Keratinocyte (primary cell): Measurements from ENCODE around the gene DCDC2C. TPM values are rescaled to one million over a fixed set of nuclear protein-coding genes. Genes with fewer than 3 reads are reported as not detected.
A peak's percentile ranks its signal among the peaks of the same experiment; 100 is the strongest.

Experiments used
- DNase-seq: peaks from one replicate; pipeline ENCODE4 v3.0.0-alpha.2; 2011; ENCODE audit warnings: low read depth, missing footprints, low spot score
- FAIRE-seq: peaks from 2 replicates; lab custom pipeline; 2011; peaks lifted over from hg19 to GRCh38; lab: Jason Lieb, UNC
- H2AFZ ChIP-seq: 2 replicates; pipeline ENCODE4 v1.6.0; 2012; ENCODE audit warnings: low read length, control low read depth, inconsistent platforms; ENCODE audit not compliant: control insufficient read depth
- H3K27ac ChIP-seq: 2 replicates; pipeline ENCODE4 v1.5.1; 2011; ENCODE audit warnings: low read length; ENCODE audit not compliant: control insufficient read depth, insufficient read depth
- H3K27me3 ChIP-seq: 3 replicates; pipeline ENCODE4 v1.6.0; 2011; ENCODE audit warnings: low read length; ENCODE audit not compliant: control insufficient read depth, insufficient read depth; ENCODE audit errors: extremely low read depth
- H3K36me3 ChIP-seq, 2 experiments: 2 replicates in 1 of 2; 3 replicates in 1 of 2; pipeline ENCODE4 v1.5.1; 2011; ENCODE audit warnings: low read length in 2 of 2, mild to moderate bottlenecking in 1 of 2; ENCODE audit not compliant: control insufficient read depth in 2 of 2, insufficient read depth in 2 of 2; ENCODE audit errors: extremely low read depth in 1 of 2
- H3K4me1 ChIP-seq: 3 replicates; pipeline ENCODE4 v1.5.1; 2011; ENCODE audit warnings: low read length; ENCODE audit not compliant: control insufficient read depth, insufficient read depth; ENCODE audit errors: extremely low read depth
- H3K4me2 ChIP-seq: 3 replicates; pipeline ENCODE4 v1.6.0; 2011; ENCODE audit warnings: low read depth, low read length; ENCODE audit not compliant: control insufficient read depth, insufficient read depth; ENCODE audit errors: extremely low read depth
- H3K4me3 ChIP-seq, 3 experiments: fragments of 200-600 bp in 1 of 3; sonication (generic) in 1 of 3; 2 replicates in 2 of 3; 3 replicates in 1 of 3; pipeline ENCODE4 v1.5.1; 2011 to 2016; ENCODE audit warnings: low read length in 3 of 3, mild to moderate bottlenecking in 3 of 3, control low read depth in 2 of 3, inconsistent platforms in 1 of 3, low read depth in 1 of 3, mixed read lengths in 1 of 3, mixed run types in 1 of 3, moderate library complexity in 1 of 3; ENCODE audit not compliant: control insufficient read depth in 2 of 3, insufficient read depth in 2 of 3; ENCODE audit errors: extremely low read depth in 1 of 3
- H3K79me2 ChIP-seq: 2 replicates; pipeline ENCODE4 v1.6.0; 2012; ENCODE audit warnings: low read length; ENCODE audit not compliant: control insufficient read depth, insufficient read depth
- H3K9ac ChIP-seq: 3 replicates; pipeline ENCODE4 v1.6.0; 2011; ENCODE audit warnings: low read length; ENCODE audit not compliant: control insufficient read depth, insufficient read depth; ENCODE audit errors: extremely low read depth
- H3K9me1 ChIP-seq: 3 replicates; pipeline ENCODE4 v1.6.0; 2011; ENCODE audit warnings: low read length; ENCODE audit not compliant: control insufficient read depth, insufficient read depth; ENCODE audit errors: extremely low read depth
- H3K9me3 ChIP-seq: 2 replicates; pipeline ENCODE4 v1.5.1; 2012; ENCODE audit warnings: low read depth, low read length; ENCODE audit not compliant: control insufficient read depth
- H4K20me1 ChIP-seq: 3 replicates; pipeline ENCODE4 v1.6.0; 2011; ENCODE audit warnings: low read length; ENCODE audit not compliant: control insufficient read depth, insufficient read depth; ENCODE audit errors: extremely low read depth
- EZH2 ChIP-seq: IDR thresholded peaks from one replicate; pipeline ENCODE4 v1.6.1; 2012; ENCODE audit warnings: inconsistent platforms, mild to moderate bottlenecking, low read length, moderate library complexity
- dilution Hi-C: fragments of 300-500 bp; cut with MboI; formaldehyde crosslinking; loops from one replicate; pipeline ENCODE4 v1.7.0; 2020; ENCODE audit warnings: low sequenced_read_pairs; ENCODE audit not compliant: extremely low pct_ligation_motif_present
- polyA plus RNA-seq, 5 experiments: library from polyadenylated mRNA; depleted of rRNA in 3 of 5; stranded (reverse) in 3 of 5; stranded (forward) in 1 of 5; unstranded in 1 of 5; fragments of >200 nt; gene quantifications; 1 replicate in 1 of 5; 2 replicates in 3 of 5; 3 replicates in 1 of 5; pipeline versions ENCODE4 v1.2.1 to v1.2.3, GENCODE V29; 2011 to 2012; ENCODE audit warnings: missing spikeins in 2 of 5, low read depth in 1 of 5, low replicate concordance in 1 of 5
- TF ChIP-seq, protein P1 (sequence below), 3 experiments: IDR thresholded peaks in 1 of 3; conservative IDR thresholded peaks in 1 of 3; optimal IDR thresholded peaks in 1 of 3; 2 replicates in 2 of 3; 3 replicates in 1 of 3; pipeline versions ENCODE3 to v1.5.1; 2011; ENCODE audit warnings: low read length in 3 of 3, mild to moderate bottlenecking in 3 of 3, moderate library complexity in 2 of 3, control low read depth in 1 of 3, inconsistent platforms in 1 of 3; ENCODE audit not compliant: insufficient read depth in 2 of 3; ENCODE audit errors: extremely low read depth in 1 of 3

Gene DCDC2C
- polyA plus RNA-seq, 1 donor (not counting 4 experiments of a cell fraction or from before 2014, with no cell fraction given): not detected

DNA sequence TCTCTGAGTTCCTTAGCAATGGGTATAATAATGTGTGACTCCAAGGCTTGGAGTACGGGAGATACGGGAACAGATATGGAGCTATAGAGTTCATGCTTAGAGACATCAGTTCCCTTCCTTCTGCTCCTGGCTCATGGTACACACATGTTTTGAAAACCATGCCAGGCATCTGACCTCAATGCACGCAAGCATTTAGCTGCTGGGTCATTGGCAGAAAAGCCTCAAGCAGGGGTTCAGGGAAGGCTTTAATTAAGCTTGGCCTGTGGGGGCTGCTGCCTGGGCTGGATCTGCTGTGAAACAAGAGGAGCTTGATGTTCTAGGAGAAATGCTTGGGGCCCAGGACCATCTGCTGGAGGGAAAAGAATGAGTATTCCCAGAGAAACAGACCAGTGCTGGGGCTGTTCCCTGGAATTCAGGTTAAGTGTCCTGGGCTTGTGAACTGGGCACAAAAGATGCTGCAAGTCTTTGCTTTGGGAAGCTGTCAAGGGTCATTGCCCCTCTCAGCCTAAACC lies 42.2 kb upstream of the DCDC2C start:
- TF ChIP-seq, protein P1, sequence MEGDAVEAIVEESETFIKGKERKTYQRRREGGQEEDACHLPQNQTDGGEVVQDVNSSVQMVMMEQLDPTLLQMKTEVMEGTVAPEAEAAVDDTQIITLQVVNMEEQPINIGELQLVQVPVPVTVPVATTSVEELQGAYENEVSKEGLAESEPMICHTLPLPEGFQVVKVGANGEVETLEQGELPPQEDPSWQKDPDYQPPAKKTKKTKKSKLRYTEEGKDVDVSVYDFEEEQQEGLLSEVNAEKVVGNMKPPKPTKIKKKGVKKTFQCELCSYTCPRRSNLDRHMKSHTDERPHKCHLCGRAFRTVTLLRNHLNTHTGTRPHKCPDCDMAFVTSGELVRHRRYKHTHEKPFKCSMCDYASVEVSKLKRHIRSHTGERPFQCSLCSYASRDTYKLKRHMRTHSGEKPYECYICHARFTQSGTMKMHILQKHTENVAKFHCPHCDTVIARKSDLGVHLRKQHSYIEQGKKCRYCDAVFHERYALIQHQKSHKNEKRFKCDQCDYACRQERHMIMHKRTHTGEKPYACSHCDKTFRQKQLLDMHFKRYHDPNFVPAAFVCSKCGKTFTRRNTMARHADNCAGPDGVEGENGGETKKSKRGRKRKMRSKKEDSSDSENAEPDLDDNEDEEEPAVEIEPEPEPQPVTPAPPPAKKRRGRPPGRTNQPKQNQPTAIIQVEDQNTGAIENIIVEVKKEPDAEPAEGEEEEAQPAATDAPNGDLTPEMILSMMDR (optimal IDR thresholded peaks at IDR 0.05 in 1 of 3, IDR thresholded peaks at IDR 0.05 in 1 of 3, conservative IDR thresholded peaks at IDR 0.05 in 1 of 3; ENCODE audit: extremely low read depth in 1 of 3, insufficient read depth in 2 of 3, low read length in 3 of 3): no peak
- FAIRE-seq (no peak), DNase-seq (no peak)
- Histone ChIP-seq H3K4me2 (no peak overlapping the region), H3K36me3 (no peaks in the 10 kb centered on the region), H2AFZ (no peak overlapping the region), H3K27ac (peak overlapping the region; percentile 57), H3K4me1 (peaks cover 16% of the 10 kb centered on the region), H4K20me1 (no peaks in the 10 kb centered on the region), H3K79me2 (no peaks in the 10 kb centered on the region), H3K4me3 (no peak overlapping the region), H3K9me1 (no peaks in the 10 kb centered on the region), H3K9me3 (peaks cover 2% of the 10 kb centered on the region), H3K27me3 (no peaks in the 10 kb centered on the region), H3K9ac (no peak overlapping the region)
- dilution Hi-C loops: no loop called here

DNA sequence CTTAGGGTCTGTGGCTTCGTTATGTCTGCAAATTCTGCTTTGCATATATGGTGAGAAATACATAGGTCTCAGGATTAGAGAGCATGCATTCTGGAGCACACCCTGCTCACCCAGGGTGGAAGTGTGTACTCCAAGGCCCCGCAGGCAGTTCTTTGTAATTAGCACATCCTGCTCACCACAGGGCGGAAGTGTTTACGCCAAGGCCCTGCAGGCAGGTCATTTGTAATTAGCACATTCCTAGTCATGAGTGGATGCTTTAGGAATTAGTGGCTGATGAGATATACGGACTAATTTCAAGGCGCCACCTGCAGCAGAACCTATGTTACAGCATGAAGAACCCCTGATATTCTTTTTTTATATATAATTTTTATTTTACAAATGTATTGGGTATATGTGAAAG lies 41.1 kb upstream of the DCDC2C start:
- H3K4me3 ChIP-seq: no peak overlapping the region
- H3K4me2 ChIP-seq: no peak overlapping the region
- no peak for FAIRE-seq
- no peaks in the 10 kb centered on the region for H3K27me3 ChIP-seq
- no peaks in the 10 kb centered on the region for H3K36me3 ChIP-seq
- peaks cover 16% of the 10 kb centered on the region for H3K4me1 ChIP-seq
- no peak overlapping the region for H3K9ac ChIP-seq
- H3K27ac ChIP-seq: no peak overlapping the region
- no peaks in the 10 kb centered on the region for H3K79me2 ChIP-seq
- H3K9me3 ChIP-seq: peaks cover 2% of the 10 kb centered on the region
- DNase-seq: peak; percentile 83
- no peaks in the 10 kb centered on the region for H4K20me1 ChIP-seq
- H3K9me1 ChIP-seq: no peaks in the 10 kb centered on the region
- dilution Hi-C loops: no loop called here
- no peak for TF ChIP-seq EZH2
- TF ChIP-seq, protein P1 (optimal IDR thresholded peaks at IDR 0.05 in 1 of 3, IDR thresholded peaks at IDR 0.05 in 1 of 3, conservative IDR thresholded peaks at IDR 0.05 in 1 of 3; ENCODE audit: extremely low read depth in 1 of 3, insufficient read depth in 2 of 3, low read length in 3 of 3): peak in 2 of 3 experiments; percentile 30 to 33
- H2AFZ ChIP-seq: no peak overlapping the region
